ENCODE data around the gene TP73.

- no peak for TF ChIP-seq EZH2phosphoT487 (IDR thresholded peaks at IDR 0.05; ENCODE audit: insufficient read depth, low read depth)
- TF ChIP-seq EZH2 (IDR thresholded peaks at IDR 0.05; ENCODE audit: insufficient read depth, poor library complexity, severe bottlenecking), result no peak
Observed at GRCh38 chr1:3672231-3672970, 20.1 kb downstream of the TP73 start.

All from GM23248 (cell line).